NCI-H1092 (cell line): Measurements from ENCODE around the gene SLC4A2.

Experiments used
- DNase-seq: peaks from one replicate; lab custom pipeline; 2025; lab: John Stamatoyannopoulos, UW

The SLC4A2 gene

DNA sequence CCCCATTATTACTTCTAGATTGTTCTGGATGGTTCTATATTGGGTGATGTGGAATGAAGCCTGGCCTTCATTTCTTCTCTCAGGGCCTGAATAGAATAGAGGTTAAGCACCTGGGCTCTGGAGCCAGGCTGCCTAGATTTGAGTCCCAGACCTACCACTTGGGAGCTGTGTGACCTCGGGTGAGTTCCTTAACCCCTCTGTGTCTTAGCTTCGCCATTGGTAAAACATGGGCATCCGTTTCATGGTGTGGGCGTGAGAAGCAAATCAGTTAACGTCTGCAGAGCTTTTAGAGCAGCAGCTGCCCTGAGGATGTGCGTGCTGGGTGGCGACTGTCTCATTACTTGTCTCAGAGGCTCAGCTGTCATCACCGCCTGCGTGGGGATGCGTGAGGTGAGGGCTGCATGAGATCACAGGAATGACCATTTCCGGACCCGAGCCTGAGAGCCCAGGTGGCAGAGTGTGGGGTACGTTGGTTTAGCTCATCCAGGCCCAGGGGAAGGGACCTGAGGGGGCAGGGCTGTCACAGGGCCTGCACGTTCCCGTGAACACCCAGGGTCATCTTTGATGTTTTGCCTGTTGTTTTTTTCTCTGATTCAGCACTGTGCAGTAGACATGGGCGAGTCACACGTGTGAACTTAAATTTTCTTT lies 36.6 kb downstream of the SLC4A2 start:
- DNase-seq = no peak

DNA sequence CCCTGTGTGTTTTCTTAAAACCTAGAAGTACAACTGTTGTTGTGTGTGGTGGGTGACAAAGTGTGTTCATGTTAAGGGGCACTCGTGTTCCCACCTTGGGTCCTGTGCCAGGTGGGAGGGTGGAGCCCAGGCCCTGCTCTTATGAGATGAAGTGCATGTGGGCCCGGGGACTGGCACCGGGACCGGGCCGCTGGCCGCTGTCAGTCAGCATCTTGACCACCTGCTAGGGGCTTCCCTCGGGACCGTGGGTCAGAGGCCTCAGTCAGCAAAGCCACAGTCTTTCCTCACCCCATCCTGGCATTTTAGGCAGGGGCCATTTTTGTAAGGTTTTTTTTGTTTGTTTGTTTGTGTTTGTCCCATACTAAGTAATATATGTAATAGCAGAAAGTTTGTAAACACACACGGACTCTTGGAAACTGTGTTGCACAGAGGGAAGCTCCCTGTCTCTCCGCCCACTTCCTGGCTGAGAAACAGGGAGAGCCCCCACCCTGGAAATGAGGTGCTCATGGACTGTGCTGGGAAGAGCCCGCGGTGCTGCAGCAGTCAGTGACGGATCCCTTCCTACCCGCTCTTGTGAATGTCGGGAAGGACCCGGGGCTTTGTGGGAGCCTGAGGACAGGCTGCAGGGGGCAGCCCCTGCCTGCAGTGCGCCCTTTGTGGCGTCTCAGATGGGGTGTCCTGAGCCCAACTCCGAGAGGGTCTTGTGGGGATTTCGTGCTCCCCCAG lies 40.3 kb downstream of the SLC4A2 start:
- DNase-seq = no peak

DNA sequence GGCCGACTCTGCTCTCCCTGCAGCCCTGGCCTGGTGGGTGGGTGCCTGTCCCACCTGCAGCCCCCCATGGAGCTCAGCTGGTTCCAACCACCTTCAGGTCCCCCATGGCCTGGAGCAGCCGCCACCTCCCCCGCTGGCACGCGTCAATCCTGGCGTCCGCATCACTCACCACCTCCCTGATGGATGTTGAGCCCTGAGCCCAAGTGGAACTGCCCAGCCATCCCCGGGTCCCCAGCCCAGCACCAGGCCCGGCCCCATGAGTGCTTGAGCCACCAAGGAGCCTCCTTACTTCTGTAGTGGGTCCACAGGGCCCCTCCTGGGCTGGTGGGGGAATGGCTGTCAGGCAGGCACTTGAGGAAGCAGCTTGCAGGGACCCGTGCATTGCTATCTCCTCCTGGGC lies 41.5 kb downstream of the SLC4A2 start:
- no peak for DNase-seq

DNA sequence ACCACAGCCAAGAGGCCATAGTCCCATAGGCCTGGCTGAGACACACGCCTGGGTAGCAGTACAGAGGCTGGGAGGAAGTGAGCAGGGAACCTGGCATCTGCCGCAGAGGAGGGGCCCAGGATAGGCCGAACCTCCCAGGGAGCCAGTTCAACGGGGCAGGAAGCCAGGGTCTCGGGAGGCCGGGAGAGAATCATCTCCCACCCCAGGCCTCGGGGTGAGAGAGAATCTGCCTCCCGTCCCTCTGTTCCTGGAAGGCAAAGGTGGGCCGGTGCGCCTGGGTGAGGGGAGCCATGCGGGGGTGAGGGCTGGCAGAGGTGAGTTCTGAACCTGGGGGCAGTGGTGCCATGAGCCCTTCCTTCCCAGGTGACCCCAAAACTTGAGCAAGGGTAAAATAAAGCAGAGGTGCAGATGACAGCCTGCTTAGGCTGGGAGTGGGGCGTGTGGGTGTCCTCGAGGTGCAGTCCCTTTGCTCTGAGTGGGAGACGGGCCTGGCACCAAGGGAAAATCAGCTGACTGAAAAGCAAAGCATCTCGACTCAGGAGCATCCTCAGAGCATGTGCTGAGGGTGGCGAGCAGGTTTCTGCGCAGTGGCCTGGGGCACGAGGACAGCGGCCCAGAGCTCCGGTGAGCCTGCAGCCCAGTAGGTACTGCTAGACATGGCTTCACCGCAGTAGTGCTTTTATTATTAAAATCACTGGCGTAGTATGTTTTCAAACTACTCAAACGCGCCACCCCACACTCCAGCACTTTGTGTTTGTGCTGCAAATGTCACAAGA lies 42.4 kb downstream of the SLC4A2 start:
- no peak for DNase-seq

DNA sequence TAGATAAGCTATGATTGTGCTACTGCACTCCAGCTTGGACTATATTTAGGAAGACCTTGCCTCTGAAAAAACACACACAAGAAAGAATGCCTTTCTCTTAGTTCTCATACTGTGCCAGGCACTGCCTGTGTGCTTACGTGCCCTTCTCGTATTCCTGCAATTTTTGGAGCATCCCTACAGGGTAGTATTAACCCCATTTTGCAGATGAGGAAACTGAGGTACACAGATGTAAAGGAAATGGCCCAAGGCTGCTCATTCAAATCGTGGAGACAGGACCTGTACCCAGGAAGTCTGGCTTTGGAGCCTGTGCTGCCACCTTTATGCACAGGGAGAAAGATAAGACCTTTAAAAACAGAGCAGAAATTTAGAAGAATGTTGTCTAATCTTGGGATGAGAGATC lies 43.6 kb downstream of the SLC4A2 start:
- DNase-seq = no peak

DNA sequence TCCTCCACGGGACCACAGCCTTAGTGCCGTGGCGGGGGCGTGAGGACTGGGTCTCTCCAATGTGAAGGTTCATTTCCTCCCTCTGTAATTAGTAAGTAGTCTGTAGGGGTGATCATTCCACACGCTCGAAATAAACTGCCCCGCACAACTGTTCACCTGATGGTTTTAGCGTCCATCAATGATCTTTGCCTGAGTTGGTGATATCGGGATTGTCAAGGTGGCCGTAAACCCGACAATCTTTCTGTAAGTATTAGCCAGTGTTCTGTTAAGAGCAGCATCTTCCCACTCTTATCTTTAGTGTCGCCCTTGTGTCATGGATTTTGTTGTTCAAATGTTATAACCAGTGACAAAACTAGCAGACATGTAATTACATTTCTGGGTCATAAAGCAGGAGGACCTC lies 44.6 kb downstream of the SLC4A2 start:
- no peak for DNase-seq

DNA sequence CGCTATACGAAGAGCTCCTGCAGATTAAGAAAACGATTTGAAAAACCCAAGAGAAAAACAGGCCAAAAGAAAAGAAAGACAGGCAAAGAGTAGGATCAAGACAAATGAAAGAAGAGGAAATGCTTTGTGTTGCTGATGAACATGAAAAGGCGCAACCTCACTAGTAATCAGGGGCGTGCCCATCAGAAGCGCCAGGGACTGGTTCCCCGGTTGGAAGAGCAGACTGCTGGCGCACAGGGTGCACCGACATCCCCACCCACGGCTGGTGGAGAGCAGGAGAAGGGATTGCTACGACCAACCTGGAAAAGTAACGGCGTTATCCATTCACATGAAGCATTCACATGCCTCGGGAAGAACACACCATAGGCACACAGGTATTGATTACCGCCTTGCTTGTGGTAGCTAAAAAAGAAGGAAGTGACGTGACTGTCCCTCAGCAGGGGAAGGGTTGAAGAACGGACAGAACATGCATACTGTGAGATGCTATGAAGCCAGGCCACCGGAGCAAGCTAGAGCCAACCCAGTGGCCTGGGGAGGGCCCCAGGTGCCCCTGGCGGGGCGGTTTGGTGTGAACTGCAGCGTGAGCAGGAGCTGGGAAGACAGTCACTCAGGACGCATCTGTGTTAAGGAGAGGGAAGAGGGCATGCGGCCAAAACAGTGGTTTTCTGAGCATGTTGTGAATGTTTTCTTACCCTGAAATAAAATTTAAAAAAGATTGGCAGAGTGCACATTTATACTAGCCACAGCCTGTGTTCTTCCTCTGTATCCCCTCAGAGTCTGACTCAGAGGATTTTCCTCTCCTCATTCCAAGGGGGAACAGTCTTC lies 45.2 kb downstream of the SLC4A2 start:
- DNase-seq = no peak

DNA sequence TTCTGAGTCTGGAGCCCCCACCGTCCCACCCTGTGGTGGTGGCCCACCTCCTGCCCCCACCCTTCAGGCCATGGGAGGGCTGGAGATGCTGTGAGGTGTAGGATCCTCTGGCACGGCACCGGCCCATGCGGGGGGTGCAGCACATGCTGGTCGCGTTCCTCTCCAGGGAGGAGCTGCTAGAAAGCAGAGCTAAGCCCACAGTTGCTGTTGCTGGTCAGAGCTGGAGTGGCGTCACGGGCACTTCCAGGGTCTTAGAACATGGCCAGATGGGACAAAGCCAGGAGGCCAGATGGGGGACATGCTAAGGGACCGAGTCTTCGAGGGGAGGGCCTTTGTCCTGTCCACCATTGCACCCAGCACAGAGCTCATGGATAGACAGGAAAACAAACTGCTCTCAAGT lies 48.5 kb downstream of the SLC4A2 start:
- no peak for DNase-seq

DNA sequence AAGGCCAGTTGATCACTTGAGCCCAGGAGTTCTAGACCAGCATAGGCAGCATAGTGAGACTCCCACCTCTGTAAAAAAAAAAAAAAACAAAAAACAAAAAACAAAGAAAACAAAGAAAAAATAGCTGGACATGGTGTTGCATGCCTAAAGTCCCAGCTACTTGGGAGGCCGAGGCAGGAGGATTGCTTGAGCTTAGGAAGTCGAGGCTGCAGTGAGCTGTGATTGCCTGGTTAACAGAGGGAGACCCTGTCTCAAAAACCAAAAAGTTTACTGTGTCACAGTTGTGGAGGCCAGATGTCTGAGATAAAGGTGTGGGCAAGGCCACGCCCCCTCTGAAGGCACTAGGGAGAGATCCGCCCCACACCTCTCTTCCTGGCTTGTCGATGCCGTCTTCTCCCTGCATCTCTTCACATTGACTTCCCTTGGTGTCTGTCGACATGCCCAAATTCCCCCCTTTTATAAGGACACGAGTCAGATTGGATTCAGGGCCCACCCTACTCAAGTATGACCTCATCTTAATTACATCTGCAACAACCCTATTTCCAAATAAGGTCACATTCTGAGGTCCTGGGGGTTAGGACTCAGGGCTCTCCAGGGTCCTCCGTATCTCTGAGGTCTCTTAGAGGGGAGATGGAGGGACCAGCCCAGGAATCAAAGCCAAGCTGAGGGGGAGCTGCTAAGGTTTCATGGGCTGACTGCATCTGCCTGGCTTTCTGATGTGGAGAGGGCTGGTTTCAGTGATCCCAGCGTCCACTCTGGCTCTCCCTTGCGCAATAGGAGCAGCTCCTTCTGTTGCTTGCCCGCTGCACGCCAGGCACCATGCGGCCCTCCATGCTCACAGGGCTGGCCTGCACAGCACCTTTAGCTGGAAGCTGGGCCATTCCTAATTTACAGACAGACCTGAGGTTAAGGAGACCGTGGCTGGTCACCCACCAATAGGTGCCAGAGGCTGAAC lies 50.0 kb downstream of the SLC4A2 start:
- no peak for DNase-seq

DNA sequence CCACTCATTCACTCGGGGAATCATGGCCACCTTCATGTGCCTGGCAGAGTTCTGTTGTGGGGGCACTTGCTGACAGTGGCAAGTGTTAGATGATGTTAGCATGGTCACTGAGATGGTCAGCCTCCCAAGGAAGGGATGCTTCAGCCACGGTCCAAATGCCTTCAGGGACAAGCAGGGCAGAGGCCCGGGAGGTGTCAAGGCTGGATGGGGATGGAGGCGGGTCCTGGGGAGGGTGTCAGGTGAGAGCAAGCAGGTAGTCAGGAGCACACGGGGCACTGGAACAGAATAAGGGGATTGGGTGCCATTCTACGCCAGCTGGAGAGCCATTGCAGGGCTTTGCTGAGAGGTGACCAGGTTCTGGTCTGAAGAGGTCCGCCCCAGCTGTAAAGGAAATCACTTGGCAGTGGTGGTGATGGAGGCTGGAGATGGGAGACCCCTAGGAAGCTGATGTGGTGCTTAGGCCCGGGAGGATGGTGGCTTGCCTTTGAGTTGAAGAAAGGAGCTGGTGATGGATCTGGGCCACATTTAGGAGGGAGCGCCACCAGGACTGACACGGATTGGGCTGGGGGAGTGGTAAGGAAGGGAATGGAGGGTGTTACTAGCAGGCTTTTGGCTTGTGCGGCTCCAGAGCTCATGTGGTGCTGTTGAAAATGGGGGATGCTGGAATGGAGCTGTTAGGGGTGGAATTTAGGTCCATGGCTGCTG lies 51.0 kb downstream of the SLC4A2 start:
- DNase-seq = no peak

DNA sequence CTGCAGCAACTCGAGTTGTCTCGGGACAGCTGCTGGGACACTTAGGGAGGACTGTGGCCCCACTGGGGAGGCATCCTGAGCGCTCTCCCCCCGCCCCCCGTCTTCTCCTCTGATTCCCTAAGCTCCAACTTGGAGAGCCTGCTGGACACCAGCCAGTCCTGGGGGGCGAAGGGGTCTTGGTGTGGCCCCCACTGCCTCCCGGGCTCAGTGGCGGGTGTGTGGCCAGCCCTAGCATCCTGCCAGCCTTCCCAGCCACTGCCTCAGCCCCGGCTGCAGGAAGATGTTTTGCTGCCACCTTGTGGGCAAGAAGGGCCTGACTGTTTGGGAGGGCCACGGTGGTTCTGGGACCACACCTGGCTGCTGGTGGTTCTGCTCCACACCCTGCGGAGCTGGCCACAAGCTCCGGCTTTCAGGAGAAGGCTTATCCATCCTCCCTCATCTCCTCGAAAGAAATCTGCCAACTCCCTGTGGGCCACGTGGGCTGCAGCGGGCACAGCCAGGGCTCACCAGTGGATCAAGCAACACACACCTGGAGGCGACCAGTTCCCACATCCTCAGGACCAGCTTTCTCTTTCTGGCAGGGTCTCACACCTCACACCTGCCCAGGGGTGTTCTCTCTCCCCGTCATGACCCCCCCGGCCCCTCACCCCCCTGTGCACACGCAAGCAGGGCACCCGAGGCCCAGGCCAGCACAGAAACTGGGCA lies 51.7 kb downstream of the SLC4A2 start:
- peak; percentile 73 for DNase-seq

DNA sequence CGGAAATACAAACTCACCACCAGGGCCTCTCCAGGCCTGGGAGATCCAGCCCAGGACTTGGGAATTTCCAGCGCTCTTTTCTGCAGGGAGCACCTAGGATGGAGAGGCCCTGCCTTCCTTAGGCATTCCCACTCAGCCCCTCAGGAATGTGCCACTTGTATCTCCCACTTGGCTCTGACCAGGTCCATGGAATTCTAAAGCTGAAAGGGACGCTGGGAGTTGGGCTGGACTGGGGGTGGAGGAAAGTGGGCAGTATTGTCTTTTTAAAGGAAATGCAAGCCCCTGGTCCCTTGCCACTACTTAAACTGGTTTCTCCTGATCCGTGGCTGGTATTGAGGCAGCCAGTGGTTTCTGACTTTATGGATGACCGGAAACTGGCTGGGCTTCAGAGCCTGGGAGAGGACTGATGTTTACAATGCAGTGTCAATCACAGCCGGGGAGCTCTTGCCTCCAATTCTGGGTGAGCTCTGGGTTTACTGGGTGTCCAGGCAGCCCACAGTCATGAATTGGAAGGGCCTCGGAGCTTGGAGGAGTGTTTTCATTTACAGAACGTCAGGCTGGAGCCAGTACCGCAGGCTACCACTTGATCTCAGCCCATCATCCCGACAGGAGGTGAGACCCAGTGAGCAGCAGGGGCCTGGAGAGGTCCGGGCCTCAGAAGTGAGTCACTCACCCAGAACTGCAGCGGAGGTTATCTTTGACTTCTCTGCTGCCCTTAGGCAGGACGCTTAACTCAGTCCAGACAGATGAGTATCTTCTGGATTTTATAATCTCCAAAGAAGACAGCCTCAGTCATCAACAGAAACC lies 54.2 kb downstream of the SLC4A2 start:
- DNase-seq = no peak

DNA sequence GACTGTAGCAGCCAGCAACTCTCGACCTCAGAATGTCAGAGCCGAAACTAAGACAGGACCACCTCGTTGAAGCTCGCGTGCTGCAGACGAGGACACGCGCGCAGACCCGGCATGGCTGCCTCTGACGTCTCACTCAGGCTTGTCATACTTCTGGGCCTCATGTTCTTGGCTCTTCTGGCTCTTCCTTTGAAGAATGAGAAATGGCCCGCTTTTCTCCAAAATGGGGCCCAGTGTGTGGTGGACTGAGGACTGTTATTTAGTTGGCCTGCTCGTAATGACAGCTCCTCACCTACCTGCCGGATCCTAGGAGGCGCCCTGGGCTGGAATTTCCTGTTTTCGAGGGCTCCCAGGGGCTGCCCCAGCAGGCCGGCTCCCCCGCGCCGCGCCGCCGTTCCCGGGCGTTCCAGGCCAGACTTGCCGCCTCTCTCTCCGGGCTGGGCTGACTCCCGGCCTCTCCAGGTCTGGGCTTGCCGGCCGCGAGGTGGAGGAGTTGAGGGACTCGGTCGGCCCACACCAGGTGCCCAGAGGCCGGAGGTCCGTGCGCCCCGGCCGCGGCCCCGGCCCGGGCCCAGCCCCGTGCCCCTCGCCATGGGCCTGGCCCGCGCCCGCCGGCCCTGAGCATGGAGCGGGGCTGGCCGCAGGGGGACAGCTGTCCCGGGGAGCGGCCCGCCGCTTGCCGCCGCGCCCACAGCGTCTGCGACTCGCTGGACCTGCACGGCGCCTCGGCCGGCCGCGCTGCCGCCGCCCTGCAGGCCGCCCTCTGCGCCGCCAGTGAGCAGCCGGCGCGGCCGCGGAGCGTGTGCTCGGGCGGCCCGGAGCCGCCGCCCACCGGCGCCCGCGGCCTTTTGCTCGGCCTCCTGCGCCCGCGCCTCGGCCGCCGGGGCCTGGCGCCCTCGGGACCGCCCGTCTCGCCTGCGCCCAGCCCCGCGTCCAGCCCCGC lies 55.0 kb downstream of the SLC4A2 start:
- no peak for DNase-seq

DNA sequence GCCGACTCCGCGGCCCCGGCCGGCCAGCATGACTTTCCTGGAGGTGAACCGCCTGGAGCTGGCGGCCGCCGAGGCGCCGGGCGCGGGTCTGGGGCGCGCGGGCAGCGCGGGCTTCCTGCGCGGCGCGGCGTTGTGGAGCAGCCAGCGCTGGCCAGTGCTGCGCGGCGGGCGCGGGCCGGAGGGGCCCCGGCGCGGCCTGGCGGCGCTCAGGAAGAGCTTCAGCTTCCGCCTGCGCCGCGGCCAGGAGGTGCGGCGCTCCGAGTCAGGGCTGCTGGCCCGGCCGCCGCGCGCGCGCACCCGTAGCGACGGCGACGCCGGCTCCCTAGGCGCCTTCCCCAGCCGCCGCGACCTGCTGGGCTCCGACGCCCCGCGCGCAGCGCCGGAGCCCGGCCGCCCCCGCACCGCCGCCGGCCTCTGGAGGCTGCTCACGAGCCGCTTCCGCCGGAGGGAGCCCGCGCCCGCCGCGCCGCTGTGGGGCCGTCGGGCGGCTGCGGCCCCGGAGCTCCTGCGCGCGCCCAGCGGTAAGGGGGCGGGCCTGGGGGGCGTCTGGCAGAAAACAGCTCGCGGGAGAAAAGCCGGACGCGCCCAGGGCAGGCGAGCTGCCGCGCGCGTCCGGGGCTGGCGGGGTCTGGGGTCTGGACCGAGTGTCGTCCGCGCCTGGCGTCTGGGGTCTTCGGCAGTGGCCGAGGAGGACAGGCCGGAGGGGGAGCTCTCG lies 55.9 kb downstream of the SLC4A2 start:
- DNase-seq = no peak

DNA sequence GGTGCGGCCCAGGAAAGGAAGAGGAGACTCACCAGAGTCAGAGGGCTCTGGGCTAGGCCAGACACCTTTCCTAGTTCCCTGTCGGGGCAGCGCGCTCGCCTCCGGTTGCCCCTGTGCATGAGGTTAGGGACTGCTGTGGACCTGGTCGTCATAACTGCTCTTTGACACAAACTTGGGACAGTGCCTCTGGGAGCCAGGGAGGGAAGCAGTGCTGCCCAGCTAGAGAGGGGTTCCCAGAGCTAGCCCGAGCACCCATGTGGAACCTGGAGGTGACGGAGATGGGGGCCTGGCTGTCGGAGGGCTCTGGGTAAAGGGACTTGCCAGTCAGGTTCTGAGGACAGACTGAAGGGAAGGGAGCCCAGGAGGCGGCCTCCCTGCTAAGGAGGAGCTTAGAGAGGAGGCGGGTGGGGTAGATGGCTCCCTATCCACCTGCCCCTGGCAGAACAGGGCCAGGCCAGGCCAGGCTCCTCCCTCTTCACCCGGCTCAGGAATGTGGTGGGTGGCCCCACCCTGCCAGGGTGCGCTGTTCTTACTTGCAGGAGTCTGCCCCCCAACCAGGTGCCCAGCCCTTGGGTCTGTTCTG lies 56.5 kb downstream of the SLC4A2 start:
- no peak for DNase-seq

DNA sequence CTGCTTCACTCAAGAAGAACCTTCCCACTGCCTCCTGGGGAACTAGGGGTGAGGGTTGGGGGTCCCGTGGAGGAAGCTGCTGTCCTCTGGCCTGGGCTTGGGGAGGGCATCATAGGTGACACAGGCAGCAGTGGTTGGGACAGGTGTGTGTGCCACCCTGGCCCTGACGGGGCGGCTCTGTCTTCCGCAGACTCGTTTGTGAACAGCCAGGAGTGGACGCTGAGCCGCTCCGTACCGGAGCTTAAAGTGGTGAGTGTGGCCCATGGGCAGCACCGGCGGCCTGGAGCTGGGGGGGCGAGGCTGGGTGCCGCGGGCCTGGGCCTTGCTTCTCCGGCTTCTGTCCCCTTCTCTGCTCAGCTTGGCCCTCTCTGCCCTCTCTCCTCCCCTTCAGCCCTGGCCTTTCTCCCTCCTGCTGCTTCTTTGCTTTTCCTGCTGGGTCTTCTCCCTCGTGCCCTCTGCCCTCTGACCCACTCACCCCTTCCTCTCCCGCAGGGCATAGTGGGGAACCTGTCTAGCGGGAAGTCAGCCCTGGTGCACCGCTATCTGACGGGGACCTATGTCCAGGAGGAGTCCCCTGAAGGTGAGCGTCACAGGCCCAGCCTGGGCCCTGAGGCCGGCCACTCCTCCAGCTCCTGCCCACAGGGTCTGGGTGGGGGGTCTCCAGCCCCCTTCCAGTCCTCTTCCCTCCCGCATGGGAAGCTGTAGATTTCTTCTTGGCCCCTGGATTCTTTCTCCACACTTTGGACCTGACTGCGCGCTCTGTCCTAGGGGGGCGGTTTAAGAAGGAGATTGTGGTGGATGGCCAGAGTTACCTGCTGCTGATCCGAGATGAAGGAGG lies 57.4 kb downstream of the SLC4A2 start:
- DNase-seq = no peak
